GM18519 (cell line): ENCODE data around the gene ZSWIM7.
A peak's percentile ranks its signal among the peaks of the same experiment; 100 is the strongest.

ENCODE experiments used
- ATAC-seq: cut with Tn5 transposase; IDR thresholded peaks from one replicate; pipeline ENCODE4 v1.9.1; 2021; ENCODE audit warnings: mild to moderate bottlenecking, moderate library complexity; ENCODE audit not compliant: unreplicated experiment, low FRiP score

Gene ZSWIM7

DNA sequence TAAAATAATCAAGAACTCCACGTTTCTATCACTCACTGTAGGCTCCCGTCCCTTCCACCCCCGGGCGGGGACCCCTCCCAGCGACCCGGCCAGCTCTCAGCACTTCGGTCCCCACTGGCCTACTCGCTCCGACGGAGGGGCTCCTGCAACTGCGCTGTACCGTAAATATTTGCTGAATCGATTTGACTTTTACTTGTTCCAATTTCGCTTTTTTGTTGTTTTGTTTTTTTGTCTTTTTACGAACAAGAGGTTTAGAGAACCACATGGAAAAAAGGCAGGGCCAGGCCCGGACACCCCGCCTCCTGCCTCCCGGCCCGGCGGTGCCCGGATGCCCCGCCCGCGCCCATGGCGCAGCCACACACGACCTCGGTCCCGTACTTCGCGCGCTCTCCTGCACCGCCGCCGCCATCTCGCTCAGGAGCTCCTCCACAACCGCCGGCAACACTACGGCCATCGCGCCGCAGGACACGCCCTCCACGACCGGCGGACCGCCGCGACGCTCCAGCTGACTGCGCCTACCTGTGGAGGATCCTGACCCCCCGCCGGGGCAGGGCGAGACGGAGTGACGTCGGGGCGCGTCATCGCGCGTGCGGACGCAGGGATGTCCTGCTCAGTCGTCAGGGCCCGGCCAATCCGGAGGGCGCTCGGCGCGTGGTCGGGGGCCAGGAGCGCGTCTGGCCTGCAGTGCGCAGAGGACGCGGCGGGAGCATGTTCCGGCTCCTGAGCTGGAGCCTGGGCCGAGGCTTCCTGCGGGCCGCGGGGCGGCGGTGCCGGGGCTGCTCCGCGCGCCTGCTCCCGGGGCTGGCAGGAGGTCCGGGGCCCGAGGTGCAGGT, at the start of gene ZSWIM7, which contains the start of gene TTC19:
TSS of gene ZSWIM7 (minus strand) at position 564 of the 833 bp plus-strand sequence. CDS start at position 454, 110 bp downstream.
TSS of gene TTC19 (plus strand) at position 684 of the 833 bp plus-strand sequence. CDS start at position 709, 25 bp downstream.
- peak; percentile 91 for ATAC-seq

DNA sequence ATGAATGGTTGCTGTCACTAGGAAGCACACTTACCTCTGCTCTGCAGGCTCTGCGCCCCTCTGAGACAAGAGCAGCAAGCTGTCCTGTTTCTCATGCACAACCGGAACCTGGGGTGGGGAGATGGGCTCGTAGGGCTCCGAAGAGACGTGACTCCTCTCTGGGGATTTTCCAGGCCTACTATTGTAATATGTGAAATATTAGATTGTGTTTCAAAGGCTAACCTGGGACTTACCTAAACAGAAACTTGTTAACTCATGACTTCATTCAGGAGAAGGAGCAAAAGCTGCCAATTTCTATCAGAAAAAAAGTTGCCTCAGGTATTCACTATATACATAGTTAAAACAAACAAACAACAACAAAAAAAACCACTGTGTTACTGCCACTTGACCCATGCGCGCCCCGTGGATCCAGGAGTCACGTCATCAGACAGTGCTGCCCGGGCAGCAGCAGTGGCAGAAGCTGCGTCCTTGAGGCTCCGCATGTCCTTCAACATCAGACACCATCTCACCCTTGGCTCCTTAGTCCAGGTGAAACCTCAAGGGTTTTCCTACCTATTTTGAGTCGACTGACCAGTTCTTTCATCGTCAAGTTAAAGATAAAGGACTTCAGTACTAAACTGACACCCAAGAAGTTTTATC, 49.4 kb upstream of the ZSWIM7 start:
- ATAC-seq: no peak

DNA sequence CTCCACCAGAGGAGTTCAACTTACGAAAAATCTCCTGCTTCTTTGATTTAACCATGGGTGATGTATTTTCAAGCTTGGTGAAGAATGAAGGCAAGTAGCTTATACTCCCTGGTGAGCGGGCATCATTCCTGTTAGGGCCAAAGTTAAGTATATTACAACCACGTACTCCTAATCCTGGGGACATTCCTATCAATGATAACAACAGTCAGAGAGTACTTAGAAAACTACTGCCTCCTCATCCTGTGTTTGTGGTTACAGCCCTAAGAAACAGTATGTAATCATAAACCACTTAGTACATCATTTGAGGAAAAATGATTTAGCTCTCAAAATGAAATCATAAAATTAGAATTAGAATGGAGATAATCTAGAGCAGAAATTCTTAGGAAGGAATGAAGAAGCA, 47.5 kb upstream of the ZSWIM7 start:
- no peak for ATAC-seq

- ATAC-seq: no peak
Measured at GRCh38 chr17:16044487-16044886, 45.0 kb upstream of the ZSWIM7 start.

DNA sequence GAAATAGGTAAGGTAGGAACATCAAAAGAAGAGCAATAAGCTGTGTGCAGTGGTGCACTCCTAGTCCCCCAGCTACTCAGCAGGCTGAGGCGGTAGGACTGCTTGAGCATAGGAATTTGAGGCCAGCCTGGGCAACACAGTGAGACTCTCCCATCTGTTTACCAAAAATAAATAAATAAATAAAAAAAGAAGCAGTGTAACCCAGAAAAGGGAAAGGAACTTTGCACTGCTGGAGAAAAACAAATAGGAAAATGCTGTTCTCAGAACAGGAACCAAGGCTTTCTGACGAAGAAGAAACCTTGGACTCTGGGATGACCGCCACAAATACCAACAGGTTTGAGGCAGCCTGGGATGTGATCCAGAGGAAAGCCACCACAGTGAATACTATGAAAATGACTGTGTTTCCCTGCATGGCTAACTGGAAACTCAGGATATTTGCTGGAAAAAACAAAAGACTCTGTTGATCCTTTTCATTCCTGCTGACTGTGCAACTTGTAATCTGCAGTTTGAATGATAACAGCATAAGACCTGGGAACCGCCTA, 41.3 kb upstream of the ZSWIM7 start:
- ATAC-seq: no peak

- no peak for ATAC-seq
Measured at GRCh38 chr17:16037636-16038035, 38.1 kb upstream of the ZSWIM7 start.

GRCh38 chr17:16036261-16036660, 36.8 kb upstream of the ZSWIM7 start:
- no peak for ATAC-seq

GRCh38 chr17:16033729-16034349, 34.3 kb upstream of the ZSWIM7 start:
- no peak for ATAC-seq

DNA sequence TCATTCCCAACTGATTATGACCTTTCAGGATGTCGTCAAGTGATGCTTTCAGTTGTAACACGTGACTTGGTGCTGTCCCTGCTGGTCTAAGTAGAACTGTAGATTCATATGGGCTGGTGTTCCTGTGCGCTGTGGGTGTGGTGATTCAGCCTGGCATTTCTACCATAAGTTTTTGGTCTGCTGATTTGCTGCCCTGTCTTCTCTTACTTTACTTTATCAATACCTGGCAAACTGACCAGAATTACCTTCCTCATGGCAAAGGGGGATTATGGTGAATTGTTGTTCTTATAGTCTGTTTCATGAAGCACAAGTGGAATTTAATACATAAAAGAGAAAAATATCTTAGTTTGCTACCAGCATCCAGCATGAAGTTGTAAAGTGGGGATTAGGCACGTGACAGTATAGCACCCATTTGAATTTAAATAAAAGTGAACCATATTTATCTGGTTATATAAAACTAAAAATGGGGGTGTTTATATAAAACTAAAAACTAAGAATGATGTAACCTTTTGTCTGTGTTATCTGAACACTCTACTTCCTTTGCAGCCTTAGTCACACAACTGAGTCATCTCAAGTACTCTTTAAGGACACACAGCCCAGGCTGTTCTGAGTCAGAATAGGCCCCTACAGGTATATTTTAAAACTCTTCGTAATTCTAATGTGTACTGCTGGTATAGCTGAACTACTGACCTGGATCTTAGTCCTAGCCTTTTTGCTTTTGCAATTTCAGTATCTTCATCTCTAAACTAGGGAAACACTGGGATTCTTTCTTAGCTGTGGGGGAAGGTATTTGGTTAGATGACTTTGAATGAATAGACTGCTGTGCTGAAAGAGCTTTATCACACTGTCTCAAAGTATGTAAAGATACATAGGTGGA, 28.4 kb upstream of the ZSWIM7 start:
- peak; percentile 74 for ATAC-seq

- no peak for ATAC-seq
Measured at GRCh38 chr17:16026895-16027294, 27.4 kb upstream of the ZSWIM7 start.

DNA sequence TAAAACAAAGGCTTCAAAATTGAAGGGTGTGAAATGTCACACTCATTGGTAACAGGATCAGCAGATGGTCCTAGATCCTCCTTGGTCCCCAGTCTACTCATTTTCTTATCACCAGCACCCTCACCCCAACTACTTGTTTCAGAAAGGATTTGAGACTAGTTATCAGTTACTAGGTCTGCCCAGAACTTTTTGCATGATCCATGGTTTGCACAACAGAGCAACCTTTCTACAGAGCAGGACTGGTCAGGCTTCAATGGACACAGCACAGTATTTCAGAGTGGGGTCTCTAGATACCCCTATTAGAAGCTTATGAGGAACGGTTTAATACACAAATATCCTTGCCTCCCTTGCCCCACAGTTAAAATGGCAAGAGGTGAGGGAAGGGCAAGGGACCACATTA, 25.7 kb upstream of the ZSWIM7 start:
- no peak for ATAC-seq

- ATAC-seq: no peak
Measured at GRCh38 chr17:16023881-16024280, 24.4 kb upstream of the ZSWIM7 start.

DNA sequence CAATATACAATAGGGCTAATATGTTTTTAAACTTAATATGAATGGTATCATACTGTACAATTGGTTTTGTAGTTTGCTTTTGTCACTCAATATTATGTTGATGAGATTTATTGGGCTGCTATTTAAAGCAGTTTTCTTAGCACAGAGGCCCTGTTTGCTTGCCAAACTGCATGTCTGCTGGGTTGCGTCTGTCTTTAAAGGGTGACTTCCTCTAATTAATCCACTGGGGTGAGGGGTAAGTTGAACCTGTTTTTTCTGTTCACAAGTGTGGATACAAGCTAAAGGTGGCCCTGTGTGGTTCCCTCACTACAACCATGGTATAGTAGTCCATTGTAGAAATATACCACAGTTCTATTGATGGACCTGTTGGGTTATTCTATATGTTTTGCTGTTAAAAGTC, 19.8 kb upstream of the ZSWIM7 start:
- no peak for ATAC-seq

- no peak for ATAC-seq
Measured at GRCh38 chr17:16013943-16014407, 14.5 kb upstream of the ZSWIM7 start.

- ATAC-seq: no peak
Measured at GRCh38 chr17:16007439-16007838, 7.9 kb upstream of the ZSWIM7 start.

DNA sequence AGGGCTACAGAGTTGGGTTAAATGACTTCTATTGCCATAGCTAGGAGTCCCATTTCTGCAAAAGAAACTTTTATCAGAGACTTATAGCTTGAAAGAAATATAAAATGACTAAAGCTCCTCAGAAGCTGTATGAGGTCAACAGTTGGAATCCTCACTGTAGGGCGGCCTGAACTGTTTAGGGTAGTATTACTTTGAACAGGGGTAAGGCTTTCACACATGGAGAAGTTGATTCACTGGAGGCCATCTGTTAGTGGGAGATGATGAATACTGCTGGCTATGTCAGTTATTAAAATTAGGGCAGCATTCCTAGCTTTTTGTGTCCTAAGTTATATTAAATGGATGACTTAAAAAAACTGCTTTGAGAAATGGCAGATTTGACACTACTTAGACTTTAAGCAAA, 6.1 kb upstream of the ZSWIM7 start:
- ATAC-seq: no peak

DNA sequence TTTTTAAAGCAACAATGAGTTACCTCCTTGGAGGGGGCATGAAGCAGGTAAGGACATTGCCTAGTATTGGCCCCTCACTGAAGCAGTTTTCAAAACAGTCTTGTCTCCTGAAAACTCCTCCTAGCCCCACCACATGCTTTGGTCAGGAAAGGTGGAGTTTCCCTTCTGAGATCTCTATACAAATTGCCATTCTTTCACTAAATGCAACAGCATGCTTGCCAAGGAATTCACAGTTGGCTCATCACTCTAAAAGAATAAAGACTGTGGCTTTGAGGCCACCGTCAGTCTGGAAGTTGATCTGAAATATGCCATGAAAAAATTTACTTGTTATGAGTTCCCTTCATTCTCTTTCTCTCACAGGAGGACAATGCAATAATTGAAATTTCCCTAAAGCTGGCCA, 4.3 kb upstream of the ZSWIM7 start:
- ATAC-seq: no peak

DNA sequence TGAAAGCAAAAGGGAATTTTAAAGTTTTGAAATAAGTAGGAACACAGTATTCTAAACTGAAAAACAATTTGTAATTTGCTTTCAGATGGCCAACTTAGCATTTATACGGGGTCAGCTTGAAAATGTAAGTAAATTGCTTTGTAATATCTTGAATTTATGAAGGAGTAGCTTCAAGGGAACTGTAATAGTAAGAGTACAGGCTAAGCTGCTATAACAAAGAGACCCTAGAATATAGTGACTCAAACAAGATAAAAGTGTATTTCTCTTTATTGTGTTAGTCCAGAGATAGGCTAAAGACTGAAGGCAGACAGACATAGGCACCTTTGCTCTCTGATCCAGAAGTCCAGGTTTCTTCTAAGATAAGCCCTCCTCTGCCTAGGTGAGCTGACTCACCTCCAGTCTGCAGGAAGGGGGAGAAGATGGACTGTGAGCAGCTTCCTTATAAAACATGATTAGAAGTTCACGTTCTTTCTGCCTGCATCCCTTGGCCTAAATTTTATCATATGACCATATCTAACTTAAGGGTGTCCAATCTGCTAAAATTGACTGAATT, 3.3 kb upstream of the ZSWIM7 start:
- ATAC-seq: no peak

GRCh38 chr17:16001226-16001897, 1.9 kb upstream of the ZSWIM7 start:
- ATAC-seq: no peak
